NCI-H1092 treated with DMSO at 0.1 percent for 48 hours (cell line): ENCODE measurements around the gene CAMK4.

Experiments
- DNase-seq: peaks from one replicate; lab custom pipeline; 2025; lab: John Stamatoyannopoulos, UW

The CAMK4 gene

DNA sequence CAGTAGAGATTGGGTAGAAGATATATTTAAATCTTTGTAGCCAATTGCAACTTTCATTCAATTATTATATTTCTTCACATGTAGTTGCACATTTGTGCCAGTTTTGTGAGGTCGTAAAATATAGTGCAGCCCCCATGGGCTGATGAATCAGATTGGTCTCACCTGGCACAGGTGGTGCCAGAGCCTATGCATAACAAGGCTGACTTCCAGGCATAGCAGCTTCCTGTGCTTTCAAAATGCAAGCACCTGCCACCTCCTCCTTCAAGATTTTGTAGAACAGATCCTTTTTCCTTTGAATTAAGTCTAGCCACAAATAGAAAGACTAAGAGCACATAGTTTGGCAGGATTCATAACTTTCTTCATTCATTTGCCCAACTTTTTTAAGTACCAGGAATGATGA, 201.0 kb downstream of the CAMK4 start:
- DNase-seq = no peak

- DNase-seq = no peak
Measured at GRCh38 chr5:111427762-111428161, 203.6 kb downstream of the CAMK4 start.

DNA sequence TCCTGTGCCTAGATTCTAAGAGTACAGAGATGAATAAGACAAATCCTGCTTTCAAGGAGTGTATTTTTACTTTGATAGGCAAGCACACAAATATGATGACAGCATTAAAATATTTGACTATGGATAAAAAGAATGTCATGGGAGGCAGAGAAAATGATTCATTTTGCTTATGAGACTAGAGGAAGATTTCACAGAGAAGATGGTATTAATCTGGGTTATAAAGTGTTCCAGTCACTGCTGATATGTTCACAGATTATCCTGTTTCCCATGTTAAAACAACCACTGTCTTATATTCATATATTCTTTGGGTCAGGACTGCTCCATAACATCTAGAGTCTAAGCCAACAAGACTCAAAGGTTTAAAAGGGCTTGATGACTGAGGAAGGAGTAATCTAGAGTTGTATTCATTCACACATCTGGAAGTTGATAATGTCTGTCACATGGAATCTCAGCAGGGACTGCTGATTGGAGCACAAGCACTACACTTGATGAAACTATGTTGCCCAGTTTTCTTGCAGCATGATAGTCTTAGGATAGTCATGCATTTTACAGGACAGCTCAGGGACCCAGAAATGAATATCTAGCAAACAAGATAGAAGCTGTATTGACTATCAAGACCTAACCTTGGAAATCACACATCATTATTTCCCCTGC, 208.8 kb downstream of the CAMK4 start:
- DNase-seq = no peak

- DNase-seq = no peak
Measured at GRCh38 chr5:111434800-111435199, 210.6 kb downstream of the CAMK4 start.

DNA sequence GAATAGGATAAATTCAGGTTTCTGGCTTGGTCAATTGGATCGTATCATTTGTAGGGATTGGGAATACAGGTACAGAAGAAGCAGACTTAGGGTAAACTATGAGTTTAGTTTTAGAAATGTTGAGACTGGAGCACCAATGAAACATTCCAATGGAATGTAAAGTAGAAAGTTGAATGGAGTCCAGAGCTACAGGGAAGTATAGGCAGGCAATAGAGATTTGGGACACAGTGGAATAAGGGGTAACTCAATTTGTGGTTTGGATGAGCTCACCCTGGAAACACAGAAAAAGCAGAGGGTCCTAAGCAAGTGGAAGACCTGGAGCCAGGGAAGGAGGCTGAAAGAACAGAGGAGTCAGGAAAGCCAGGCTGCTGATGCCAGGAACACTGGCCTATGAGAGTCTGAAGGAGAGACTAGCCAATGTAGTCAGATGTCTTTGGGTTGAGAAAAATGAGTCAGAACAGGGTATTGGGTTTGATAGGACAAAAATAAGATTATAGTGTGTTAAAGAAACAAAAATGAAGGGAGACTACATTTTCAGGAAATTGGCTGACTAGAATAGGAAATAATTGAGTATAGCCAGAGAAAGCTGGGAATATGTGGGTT, 215.4 kb downstream of the CAMK4 start:
- DNase-seq = no peak

- no peak for DNase-seq
Measured at GRCh38 chr5:111447099-111447498, 222.9 kb downstream of the CAMK4 start.

DNA sequence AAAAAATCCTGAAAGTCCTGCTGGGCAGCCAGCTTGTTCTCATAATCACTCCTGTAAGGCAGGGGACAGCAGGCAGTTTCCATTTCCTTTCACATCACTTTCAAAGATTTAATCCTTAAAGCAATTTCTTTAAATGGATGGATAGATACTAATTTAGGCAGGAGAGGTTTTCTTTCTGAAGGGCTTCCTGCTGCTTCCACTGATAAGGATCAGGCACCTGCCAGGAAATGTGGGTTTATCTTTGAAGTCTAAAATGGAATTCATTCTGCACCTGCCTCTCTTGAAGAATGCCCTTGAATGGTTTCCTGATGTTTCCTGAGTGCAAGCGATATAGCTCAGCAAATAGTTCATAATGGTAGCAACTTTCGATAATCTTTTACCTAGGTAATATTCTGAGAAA, 223.6 kb downstream of the CAMK4 start:
- DNase-seq = peak; percentile 33

DNA sequence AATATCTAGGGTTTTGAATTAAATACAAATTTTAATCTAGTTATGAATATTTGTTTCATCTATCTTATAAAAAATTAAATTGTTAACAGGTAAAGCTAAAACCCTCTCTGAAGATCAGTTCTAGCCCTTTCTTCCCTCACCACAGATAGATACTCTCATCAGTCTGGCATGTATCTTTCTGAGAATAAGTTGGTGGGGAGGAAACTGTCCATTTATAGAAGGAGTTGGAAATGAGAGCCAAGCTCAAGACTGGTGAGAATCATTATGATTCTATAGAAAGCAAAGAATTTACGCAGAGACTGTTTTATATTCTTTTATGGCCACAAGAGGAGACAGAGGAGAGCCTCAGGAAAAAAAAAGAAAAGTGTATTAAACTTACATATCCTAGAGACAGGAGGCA, 229.1 kb downstream of the CAMK4 start:
- no peak for DNase-seq

DNA sequence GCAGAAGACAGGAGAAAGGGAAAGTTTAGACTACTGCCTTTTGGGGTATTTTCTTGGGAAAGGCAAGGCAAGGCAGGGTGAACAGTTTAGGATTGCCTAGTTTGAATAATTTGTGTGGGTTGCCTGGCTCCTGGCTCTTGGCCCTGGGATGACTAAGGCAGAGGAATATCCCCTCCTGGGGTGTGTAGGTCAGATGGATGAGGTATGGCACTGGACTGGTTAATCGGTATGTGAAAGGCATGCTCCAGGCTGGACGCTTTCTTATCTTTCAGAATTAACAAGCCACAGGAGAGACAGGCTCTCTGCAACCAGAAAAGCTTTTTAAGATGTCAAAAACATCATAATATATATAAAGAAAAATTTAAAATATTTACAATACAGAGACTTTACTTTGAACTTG, 229.6 kb downstream of the CAMK4 start:
- peak; percentile 75 for DNase-seq

GRCh38 chr5:111454198-111454622, 230.0 kb downstream of the CAMK4 start:
- peak; percentile 91 for DNase-seq

DNA sequence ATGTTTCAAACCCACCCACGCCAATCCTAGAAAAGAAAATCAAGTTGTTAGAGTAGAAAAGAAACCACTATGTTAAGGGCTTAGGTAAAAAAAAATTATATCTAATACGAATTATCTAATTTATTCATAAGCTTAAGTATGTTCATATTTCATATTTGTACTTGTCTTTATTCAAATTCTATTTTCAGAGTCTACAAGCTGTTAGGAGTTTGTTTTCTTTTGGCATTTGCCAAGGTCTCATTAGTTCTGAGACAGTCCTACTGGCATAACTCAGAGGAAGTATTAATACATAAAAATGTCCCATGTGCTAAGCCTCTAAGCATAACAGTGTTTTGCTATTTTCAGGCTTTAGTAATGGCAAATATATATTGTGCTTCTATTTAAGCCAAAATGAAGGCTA, 230.6 kb downstream of the CAMK4 start:
- no peak for DNase-seq

GRCh38 chr5:111461255-111461671, 237.1 kb downstream of the CAMK4 start:
- peak; percentile 38 for DNase-seq

DNA sequence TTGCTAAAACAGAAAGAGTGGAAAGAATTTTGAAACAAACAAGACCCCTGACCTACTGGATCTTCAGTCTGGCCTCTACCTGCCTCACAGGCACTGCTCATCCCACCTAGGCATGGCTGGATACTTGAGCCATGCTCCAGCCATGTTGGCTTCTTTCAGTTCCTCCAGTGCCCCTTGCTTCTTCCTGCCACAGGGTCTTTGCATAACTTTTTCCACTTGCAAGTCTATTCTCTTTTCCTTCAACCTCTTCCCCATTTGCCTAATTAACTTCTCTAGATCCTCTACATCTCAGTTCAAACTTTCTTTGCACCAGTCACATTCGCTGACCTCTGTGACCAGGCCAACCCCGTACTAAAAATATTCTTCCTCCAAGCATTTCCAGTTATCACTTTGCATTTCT, 237.8 kb downstream of the CAMK4 start:
- DNase-seq = no peak

- peak; percentile 73 for DNase-seq
Measured at GRCh38 chr5:111463311-111463710, 239.1 kb downstream of the CAMK4 start.

- no peak for DNase-seq
Measured at GRCh38 chr5:111469293-111469896, 245.2 kb downstream of the CAMK4 start.

DNA sequence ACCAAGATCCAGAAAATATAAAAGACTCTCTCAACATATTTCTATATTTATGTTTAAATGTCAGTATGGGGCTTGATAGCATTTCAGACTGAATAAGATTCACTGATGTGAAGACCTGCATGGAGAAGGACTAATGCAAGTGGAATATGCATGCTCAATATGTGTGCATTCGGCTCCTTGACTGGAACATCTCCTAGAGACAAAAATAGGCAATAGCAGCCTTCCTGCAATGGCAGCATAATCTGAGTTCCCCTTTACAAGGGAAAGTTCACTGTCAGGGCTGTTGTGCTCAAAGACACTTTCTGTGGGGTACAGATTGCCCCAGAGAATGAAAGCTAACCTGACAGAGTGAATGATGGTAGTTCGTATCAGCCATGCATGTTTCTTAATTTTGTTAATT, 245.7 kb downstream of the CAMK4 start:
- no peak for DNase-seq

GRCh38 chr5:111472096-111472495, 247.9 kb downstream of the CAMK4 start:
- no peak for DNase-seq

DNA sequence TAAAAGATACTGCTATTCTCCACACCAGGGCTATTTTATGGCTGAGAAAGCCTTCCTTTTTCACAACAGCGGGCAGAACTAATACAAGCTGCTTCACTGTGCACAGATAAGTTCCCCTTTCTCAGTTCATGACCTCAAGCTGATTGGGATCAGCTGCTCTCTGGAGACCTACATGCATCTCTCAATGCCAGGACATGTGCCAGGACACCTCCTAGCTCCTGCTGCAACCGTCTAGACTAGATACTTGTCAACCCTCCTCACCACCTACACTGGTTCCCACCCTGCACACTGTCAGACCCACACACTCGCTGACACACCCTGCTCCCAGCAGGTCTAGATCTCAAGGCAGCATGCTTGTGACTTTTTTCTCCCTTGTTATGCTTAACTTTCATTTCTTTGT, 248.4 kb downstream of the CAMK4 start:
- DNase-seq = no peak

DNA sequence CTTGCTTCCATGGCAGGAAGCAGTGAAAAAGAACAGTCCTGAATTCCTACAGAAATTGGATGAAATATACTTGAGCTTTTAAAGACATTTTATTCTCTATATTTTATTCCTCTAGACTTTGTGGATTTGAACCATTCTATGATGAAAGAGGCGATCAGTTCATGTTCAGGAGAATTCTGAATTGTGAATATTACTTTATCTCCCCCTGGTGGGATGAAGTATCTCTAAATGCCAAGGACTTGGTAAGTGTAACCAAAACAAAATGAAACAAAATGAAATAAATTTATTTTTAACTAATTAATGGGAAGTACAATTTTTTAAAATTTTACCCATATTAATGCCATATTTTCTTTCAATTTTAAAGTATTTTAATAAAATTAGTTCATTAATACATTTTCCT, 254.1 kb downstream of the CAMK4 start:
- DNase-seq = peak; percentile 22

GRCh38 chr5:111478898-111479297, 254.7 kb downstream of the CAMK4 start:
- no peak for DNase-seq

- no peak for DNase-seq
Measured at GRCh38 chr5:111480346-111480745, 256.2 kb downstream of the CAMK4 start.

DNA sequence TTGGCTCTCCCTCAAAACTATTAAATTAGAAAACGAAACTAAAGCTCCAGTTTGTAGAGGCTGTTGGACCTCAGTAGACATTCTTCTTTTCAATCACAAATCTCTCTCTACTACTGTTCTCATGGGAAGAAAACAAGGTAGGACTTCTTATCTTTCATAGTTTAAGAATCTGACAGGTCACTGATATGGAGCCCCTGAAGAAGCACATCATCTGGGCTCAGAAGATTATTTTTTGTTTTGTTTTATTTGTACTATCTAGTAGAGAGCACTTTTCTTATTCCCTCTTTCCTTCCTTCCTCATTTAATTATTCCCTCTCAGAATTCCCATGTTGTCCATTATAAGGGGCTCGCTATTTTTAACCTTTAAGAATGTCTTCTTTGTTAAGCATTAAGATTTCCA, 261.9 kb downstream of the CAMK4 start:
- DNase-seq = no peak

DNA sequence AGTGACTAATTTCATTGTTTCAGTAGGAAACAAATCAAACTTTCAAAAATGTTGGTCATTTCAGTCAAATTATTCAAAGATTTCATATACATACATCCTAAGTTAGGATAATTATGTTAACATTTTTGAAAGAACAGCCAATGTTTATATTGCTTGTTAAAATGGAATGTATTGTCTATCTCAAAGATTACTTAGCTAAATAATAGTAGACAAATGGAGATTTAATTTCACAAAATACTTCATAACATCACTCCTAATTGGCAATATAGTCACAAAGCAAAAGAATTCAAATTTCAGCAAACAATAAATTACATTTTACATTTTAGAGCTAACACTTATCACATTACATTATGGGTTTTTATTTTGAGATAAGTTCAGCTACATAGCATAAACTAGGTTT, 262.7 kb downstream of the CAMK4 start:
- DNase-seq = no peak

DNA sequence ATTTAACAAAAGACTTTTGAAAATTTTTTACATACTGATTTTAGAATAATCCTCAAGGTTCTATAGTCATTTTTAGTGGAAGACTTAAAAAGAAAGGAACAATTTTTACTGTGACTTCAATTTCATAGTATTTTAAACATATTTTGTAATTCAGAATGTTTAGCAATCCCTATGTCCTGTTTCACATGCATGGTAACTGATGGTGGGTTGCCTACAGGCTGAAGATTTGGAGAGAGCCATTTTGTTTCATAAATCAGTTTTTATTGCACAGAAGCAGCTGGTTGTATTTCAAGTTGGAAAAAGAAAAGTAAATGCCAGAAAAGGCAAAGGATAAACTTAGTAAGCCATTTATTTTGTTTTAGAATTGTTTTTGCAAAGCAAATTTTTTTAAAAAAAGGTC, 264.2 kb downstream of the CAMK4 start:
- no peak for DNase-seq
